Lower lobe of right lung (tissue), 2 donors: ENCODE measurements around the gene NPW. TPM values are rescaled to one million over a fixed set of nuclear protein-coding genes. Genes with fewer than 3 reads are reported as not detected.

Source experiments
- ATAC-seq, 2 donors: fragments of 200-7000 bp; cut with Tn5 transposase; one replicate each; pipeline ENCODE4 v1.9.1; 2020 to 2022; ENCODE audit warnings: mild to moderate bottlenecking in 2 of 2, moderate library complexity in 2 of 2
- DNase-seq: peaks from one replicate; pipeline ENCODE4 v3.0.0-alpha.2; 2020
- H3K27ac ChIP-seq: fragments of 200-600 bp; one replicate; pipeline ENCODE4 v1.8.0; 2022
- H3K27me3 ChIP-seq: fragments of 200-600 bp; one replicate; pipeline ENCODE4 v1.8.0; 2022; ENCODE audit warnings: low read depth
- H3K36me3 ChIP-seq: fragments of 200-600 bp; one replicate; pipeline ENCODE4 v1.8.0; 2022; ENCODE audit warnings: mild to moderate bottlenecking
- H3K4me1 ChIP-seq: fragments of 200-600 bp; one replicate; pipeline ENCODE4 v1.8.0; 2022
- H3K4me3 ChIP-seq: fragments of 200-600 bp; one replicate; pipeline ENCODE4 v1.8.0; 2022; ENCODE audit warnings: mild to moderate bottlenecking
- H3K9me3 ChIP-seq: fragments of 200-600 bp; one replicate; pipeline ENCODE4 v1.8.0; 2022
- intact Hi-C: fragments of 100-400 bp; cut with DNase I; formaldehyde crosslinking; loops from one replicate; pipeline ENCODE4 v1.11.0; 2022
- total RNA-seq: library from RNA; stranded (reverse); fragmentation: NEBNext Ultra II Directional; extraction: Animal tissue kit (Norgen Biotek cat#: 25700); gene quantifications from one replicate; pipeline ENCODE4 v1.2.1, GENCODE V29; 2021
- TF ChIP-seq, protein P1 (sequence below): fragments of 200-600 bp; IDR thresholded peaks from one replicate; pipeline ENCODE4 v1.8.0; 2022; ENCODE audit warnings: antibody characterized with exemption, mild to moderate bottlenecking
- donor health status: DM: no; HTN: yes; CAD: no; lungs with severe emphysema.

The NPW gene
- total RNA-seq, 1 donor from 2014 or later, result not detected

DNA sequence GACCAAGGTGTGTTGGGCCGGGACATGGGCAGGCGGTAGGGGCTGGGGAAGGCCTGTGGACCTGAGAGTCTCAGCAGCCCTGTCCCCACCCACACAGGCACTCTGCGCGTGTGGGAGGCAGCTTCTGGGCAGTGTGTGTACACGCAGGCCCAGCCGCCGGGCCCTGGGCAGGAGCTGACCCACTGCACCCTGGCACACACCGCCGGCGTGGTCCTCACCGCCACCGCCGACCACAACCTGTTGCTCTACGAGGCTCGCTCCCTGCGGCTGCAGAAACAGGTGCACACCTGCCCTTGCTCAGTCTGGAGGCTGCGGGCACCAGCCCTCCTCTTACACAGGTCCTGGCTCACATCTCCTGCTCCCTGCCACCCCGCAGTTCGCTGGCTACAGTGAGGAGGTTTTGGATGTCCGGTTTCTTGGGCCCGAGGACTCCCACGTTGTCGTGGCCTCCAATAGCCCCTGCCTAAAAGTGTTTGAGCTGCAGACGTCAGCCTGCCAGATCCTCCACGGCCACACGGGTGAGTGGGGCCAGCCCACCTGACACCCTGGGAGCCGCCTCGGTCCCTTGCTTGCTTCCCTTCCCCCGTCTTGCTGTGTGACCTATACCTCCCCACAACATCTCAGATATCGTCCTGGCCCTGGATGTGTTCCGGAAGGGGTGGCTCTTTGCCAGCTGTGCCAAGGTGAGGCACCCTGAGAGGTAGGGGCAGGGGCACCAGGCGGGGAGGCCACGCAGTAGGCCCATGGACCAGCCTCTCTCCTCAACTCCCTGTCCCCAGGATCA, 44.0 kb upstream of the NPW start:
- ATAC-seq (no peak), DNase-seq (peak; percentile 46)
- TF ChIP-seq, protein P1, sequence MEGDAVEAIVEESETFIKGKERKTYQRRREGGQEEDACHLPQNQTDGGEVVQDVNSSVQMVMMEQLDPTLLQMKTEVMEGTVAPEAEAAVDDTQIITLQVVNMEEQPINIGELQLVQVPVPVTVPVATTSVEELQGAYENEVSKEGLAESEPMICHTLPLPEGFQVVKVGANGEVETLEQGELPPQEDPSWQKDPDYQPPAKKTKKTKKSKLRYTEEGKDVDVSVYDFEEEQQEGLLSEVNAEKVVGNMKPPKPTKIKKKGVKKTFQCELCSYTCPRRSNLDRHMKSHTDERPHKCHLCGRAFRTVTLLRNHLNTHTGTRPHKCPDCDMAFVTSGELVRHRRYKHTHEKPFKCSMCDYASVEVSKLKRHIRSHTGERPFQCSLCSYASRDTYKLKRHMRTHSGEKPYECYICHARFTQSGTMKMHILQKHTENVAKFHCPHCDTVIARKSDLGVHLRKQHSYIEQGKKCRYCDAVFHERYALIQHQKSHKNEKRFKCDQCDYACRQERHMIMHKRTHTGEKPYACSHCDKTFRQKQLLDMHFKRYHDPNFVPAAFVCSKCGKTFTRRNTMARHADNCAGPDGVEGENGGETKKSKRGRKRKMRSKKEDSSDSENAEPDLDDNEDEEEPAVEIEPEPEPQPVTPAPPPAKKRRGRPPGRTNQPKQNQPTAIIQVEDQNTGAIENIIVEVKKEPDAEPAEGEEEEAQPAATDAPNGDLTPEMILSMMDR, result no peak
- H3K4me1 ChIP-seq, result peaks cover 37% of the 10 kb centered on the region
- H3K9me3 ChIP-seq, result no peaks in the 10 kb centered on the region
- peaks cover 45% of the 10 kb centered on the region for H3K36me3 ChIP-seq
- intact Hi-C loops, result no loop called here
- no peak overlapping the region for H3K4me3 ChIP-seq
- H3K27ac ChIP-seq, result no peak overlapping the region
- peaks cover 22% of the 10 kb centered on the region for H3K27me3 ChIP-seq

GRCh38 chr16:1976216-1976520, 43.4 kb upstream of the NPW start:
- Histone ChIP-seq H3K4me1 (peaks cover 32% of the 10 kb centered on the region), H3K27ac (no peak overlapping the region), H3K27me3 (peaks cover 27% of the 10 kb centered on the region), H3K4me3 (no peak overlapping the region), H3K9me3 (no peaks in the 10 kb centered on the region), H3K36me3 (peaks cover 45% of the 10 kb centered on the region)
- DNase-seq (no peak), ATAC-seq (no peak)
- intact Hi-C loops, result no loop called here
- TF ChIP-seq, protein P1, result no peak

DNA sequence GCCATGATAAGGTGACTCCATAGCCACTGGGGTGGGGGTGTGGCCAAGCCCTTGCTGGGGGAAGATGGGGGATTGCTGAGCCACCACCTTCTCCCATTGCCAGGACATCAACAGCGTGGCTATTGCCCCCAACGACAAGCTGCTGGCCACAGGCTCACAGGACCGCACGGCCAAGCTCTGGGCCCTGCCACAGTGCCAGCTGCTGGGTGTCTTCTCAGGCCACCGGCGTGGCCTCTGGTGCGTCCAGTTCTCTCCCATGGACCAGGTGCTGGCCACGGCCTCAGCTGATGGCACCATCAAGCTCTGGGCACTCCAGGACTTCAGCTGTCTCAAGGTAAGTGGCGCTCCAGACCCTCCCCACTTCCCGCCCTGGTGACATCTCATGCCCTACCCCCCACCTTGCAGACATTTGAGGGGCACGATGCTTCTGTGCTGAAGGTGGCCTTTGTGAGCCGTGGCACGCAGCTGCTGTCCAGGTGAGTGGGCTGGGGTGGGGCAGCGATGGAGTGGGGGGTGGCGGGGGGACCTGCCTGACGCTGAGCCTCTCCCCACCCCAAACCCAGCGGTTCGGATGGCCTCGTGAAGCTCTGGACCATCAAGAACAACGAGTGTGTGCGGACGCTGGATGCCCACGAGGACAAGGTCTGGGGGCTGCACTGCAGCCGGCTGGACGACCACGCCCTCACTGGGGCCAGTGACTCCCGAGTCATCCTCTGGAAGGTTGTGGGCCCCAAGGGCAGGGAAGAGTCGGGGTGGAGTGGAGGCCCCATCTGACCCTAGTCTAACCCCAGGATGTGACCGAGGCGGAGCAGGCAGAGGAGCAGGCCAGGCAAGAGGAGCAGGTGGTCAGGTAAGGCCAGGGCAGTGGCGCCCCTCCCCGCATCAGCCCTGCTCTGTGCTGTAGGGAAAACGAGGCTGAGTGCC, 42.4 kb upstream of the NPW start:
- Histone ChIP-seq H3K36me3 (peaks cover 45% of the 10 kb centered on the region), H3K27me3 (peaks cover 33% of the 10 kb centered on the region), H3K9me3 (no peaks in the 10 kb centered on the region), H3K27ac (no peak overlapping the region), H3K4me1 (peaks cover 28% of the 10 kb centered on the region), H3K4me3 (no peak overlapping the region)
- intact Hi-C loops, result no loop called here
- TF ChIP-seq, protein P1, result no peak
- no peak for ATAC-seq
- peak; percentile 41 for DNase-seq

DNA sequence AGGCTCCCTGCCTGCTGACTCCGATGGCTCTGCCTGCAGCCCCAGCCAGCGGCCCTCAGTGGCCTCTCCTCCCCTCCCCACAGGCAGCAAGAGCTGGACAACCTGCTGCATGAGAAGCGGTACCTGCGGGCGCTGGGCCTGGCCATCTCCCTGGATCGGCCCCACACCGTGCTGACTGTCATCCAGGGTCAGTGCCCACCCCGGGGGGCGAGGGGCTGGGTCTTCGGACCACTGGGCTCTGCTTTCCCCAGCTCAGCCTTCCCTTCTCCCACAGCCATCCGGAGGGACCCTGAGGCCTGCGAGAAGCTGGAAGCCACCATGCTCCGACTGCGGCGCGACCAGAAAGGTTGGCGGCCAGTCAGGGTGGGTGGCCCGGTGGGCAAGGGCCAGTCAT, 41.7 kb upstream of the NPW start:
- TF ChIP-seq, protein P1, result no peak
- Histone ChIP-seq H3K4me1 (peaks cover 23% of the 10 kb centered on the region), H3K27ac (no peak overlapping the region), H3K4me3 (no peak overlapping the region), H3K9me3 (no peaks in the 10 kb centered on the region), H3K27me3 (peaks cover 33% of the 10 kb centered on the region), H3K36me3 (peaks cover 45% of the 10 kb centered on the region)
- DNase-seq (peak; percentile 47), ATAC-seq (no peak)
- intact Hi-C loops, result no loop called here

- Histone ChIP-seq H3K36me3 (peaks cover 45% of the 10 kb centered on the region), H3K9me3 (no peaks in the 10 kb centered on the region), H3K4me1 (peaks cover 22% of the 10 kb centered on the region), H3K27me3 (peaks cover 33% of the 10 kb centered on the region), H3K4me3 (peak overlapping the region; percentile 42), H3K27ac (peak overlapping the region; percentile 81)
- ATAC-seq, result no peak
- TF ChIP-seq, protein P1, result no peak
- no peak for DNase-seq
- intact Hi-C loops, result no loop called here
These were observed 41.0 kb upstream of the NPW start for GRCh38 chr16:1978476-1979120.
